ENCODE measurements around the gene WDR26. TPM values are rescaled to one million over a fixed set of nuclear protein-coding genes. Genes with fewer than 3 reads are reported as not detected.

The WDR26 gene
- total and polyA plus RNA-seq, 4 donors = 30.0 to 180 (median 59.3) TPM

DNA sequence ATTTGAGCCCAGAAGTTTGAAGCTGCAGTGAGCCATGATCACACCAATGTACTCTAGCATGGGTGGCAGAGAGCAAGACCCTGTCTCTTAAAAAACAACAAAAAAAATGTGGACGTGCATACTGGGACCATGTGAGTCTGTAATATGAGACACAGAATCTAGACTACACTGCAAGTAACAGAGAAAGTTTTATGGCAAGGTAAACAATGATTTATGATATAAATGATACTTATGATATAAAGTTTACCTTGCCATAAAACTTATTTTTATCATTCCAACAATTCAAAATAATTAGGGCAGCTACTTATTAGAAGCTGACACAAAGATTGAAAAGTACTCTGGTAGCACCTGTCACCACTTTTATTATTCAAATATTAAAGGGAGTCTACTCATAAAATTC is 34.7 kb downstream of the WDR26 start:
- peaks cover 12 to 50% (median 28%) of the 10 kb centered on the region in 4 donors for H3K36me3 ChIP-seq (ENCODE audit: control insufficient read depth in 4 of 4, insufficient read depth in 4 of 4, low read length in 4 of 4)
- DNase-seq (no peak), ATAC-seq (ENCODE audit: insufficient read depth, low FRiP score) (no peak)
- no peaks in the 10 kb centered on the region for H3K27me3 ChIP-seq (ENCODE audit: control insufficient read depth in 3 of 3, insufficient read depth in 3 of 3, low read length in 2 of 3)
- TF ChIP-seq, protein P1, sequence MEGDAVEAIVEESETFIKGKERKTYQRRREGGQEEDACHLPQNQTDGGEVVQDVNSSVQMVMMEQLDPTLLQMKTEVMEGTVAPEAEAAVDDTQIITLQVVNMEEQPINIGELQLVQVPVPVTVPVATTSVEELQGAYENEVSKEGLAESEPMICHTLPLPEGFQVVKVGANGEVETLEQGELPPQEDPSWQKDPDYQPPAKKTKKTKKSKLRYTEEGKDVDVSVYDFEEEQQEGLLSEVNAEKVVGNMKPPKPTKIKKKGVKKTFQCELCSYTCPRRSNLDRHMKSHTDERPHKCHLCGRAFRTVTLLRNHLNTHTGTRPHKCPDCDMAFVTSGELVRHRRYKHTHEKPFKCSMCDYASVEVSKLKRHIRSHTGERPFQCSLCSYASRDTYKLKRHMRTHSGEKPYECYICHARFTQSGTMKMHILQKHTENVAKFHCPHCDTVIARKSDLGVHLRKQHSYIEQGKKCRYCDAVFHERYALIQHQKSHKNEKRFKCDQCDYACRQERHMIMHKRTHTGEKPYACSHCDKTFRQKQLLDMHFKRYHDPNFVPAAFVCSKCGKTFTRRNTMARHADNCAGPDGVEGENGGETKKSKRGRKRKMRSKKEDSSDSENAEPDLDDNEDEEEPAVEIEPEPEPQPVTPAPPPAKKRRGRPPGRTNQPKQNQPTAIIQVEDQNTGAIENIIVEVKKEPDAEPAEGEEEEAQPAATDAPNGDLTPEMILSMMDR (IDR thresholded peaks at IDR 0.05; ENCODE audit: control extremely low read depth, extremely low read depth) = no peak
- WGBS, 2 donors = 83 to 89% methylated on average over 1 of the region's 1 CpG
- no peak overlapping the region for H3K4me3 ChIP-seq
- no peak overlapping the region for H3K9ac ChIP-seq (ENCODE audit: insufficient read depth in 1 of 2, low read length in 2 of 2)
- H3K27ac ChIP-seq (ENCODE audit: low read depth in 1 of 2, low read length in 1 of 2) = no peak overlapping the region
- no peaks in the 10 kb centered on the region for H3K4me1 ChIP-seq (ENCODE audit: control insufficient read depth in 5 of 5, insufficient read depth in 5 of 5, low read length in 5 of 5)
- no peaks in the 10 kb centered on the region for H3K9me3 ChIP-seq (ENCODE audit: control insufficient read depth in 4 of 4, insufficient read depth in 3 of 4, low read length in 3 of 4)

GRCh38 chr1:224393294-224393693 is 41.3 kb downstream of the WDR26 start:
- Histone ChIP-seq H3K36me3 (ENCODE audit: control insufficient read depth in 4 of 4, insufficient read depth in 4 of 4, low read length in 4 of 4) (peaks cover 12 to 62% (median 46%) of the 10 kb centered on the region in 4 donors), H3K4me3 (no peak overlapping the region), H3K4me1 (ENCODE audit: control insufficient read depth in 5 of 5, insufficient read depth in 5 of 5, low read length in 5 of 5) (no peaks in the 10 kb centered on the region), H3K27ac (ENCODE audit: low read depth in 1 of 2, low read length in 1 of 2) (no peak overlapping the region), H3K9me3 (ENCODE audit: control insufficient read depth in 4 of 4, insufficient read depth in 3 of 4, low read length in 3 of 4) (no peaks in the 10 kb centered on the region), H3K27me3 (ENCODE audit: control insufficient read depth in 3 of 3, insufficient read depth in 3 of 3, low read length in 2 of 3) (no peaks in the 10 kb centered on the region), H3K9ac (ENCODE audit: insufficient read depth in 1 of 2, low read length in 2 of 2) (no peak overlapping the region)
- TF ChIP-seq, protein P1 (IDR thresholded peaks at IDR 0.05; ENCODE audit: control extremely low read depth, extremely low read depth) = no peak
- DNase-seq (no peak), ATAC-seq (ENCODE audit: insufficient read depth, low FRiP score) (no peak)
- 67 to 80% methylated on average over 3 of the region's 3 CpGs for WGBS, 2 donors

GRCh38 chr1:224392411-224393249 is 42.0 kb downstream of the WDR26 start:
- no peak overlapping the region for H3K4me3 ChIP-seq
- H3K9me3 ChIP-seq (ENCODE audit: control insufficient read depth in 4 of 4, insufficient read depth in 3 of 4, low read length in 3 of 4) = no peaks in the 10 kb centered on the region
- TF ChIP-seq, protein P1 (IDR thresholded peaks at IDR 0.05; ENCODE audit: control extremely low read depth, extremely low read depth) = no peak
- 86 to 89% methylated on average over 4 of the region's 4 CpGs for WGBS, 2 donors
- no peak overlapping the region for H3K9ac ChIP-seq (ENCODE audit: insufficient read depth in 1 of 2, low read length in 2 of 2)
- no peaks in the 10 kb centered on the region for H3K27me3 ChIP-seq (ENCODE audit: control insufficient read depth in 3 of 3, insufficient read depth in 3 of 3, low read length in 2 of 3)
- ATAC-seq (ENCODE audit: insufficient read depth, low FRiP score) (no peak), DNase-seq (no peak)
- H3K4me1 ChIP-seq (ENCODE audit: control insufficient read depth in 5 of 5, insufficient read depth in 5 of 5, low read length in 5 of 5) = no peaks in the 10 kb centered on the region
- H3K27ac ChIP-seq (ENCODE audit: low read depth in 1 of 2, low read length in 1 of 2) = no peak overlapping the region
- H3K36me3 ChIP-seq (ENCODE audit: control insufficient read depth in 4 of 4, insufficient read depth in 4 of 4, low read length in 4 of 4) = peaks cover 12 to 64% (median 44%) of the 10 kb centered on the region in 4 donors
